HCT116 (cell line): ENCODE results near the gene ENOX1.

Source experiments
- ATF3 ChIP-seq: IDR thresholded peaks from 2 replicates; pipeline ENCODE4 v1.6.1; 2012
- CTCF ChIP-seq, 3 experiments: fragments of 200-600 bp in 1 of 3; sonication (generic) in 1 of 3; IDR thresholded peaks in 2 of 3; conservative IDR thresholded peaks in 1 of 3; 2 replicates each; pipeline ENCODE4 v1.5.1; 2012 to 2017; ENCODE audit warnings: low read depth in 2 of 3, low read length in 2 of 3, antibody characterized with exemption in 1 of 3, borderline replicate concordance in 1 of 3, control low read depth in 1 of 3, mild to moderate bottlenecking in 1 of 3, mixed read lengths in 1 of 3, mixed run types in 1 of 3, moderate library complexity in 1 of 3; ENCODE audit not compliant: insufficient read depth in 1 of 3
- EZH2 ChIP-seq: fragments of 200-600 bp; sonication (generic); IDR thresholded peaks from 2 replicates; pipeline ENCODE4 v1.6.1; 2017; ENCODE audit warnings: antibody characterized with exemption, mixed run types
- POLR2A ChIP-seq: IDR thresholded peaks from 2 replicates; pipeline ENCODE4 v1.7.0; 2011; ENCODE audit warnings: borderline replicate concordance; ENCODE audit not compliant: insufficient read depth, insufficient read length; ENCODE audit errors: extremely low read depth
- POLR2AphosphoS5 ChIP-seq: IDR thresholded peaks from 2 replicates; pipeline ENCODE4 v1.6.1; 2011; ENCODE audit warnings: mild to moderate bottlenecking, low read depth, low read length, moderate library complexity
- REST ChIP-seq: IDR thresholded peaks from 2 replicates; pipeline ENCODE4 v1.6.1; 2012; ENCODE audit warnings: low read depth
- YY1 ChIP-seq: IDR thresholded peaks from 2 replicates; pipeline ENCODE4 v1.6.1; 2011; ENCODE audit warnings: low read length, low read depth, moderate library complexity, mild to moderate bottlenecking; ENCODE audit not compliant: insufficient replicate concordance; ENCODE audit errors: extremely low read depth
- ZFX ChIP-seq: fragments of 450-650 bp; IDR thresholded peaks from 2 replicates; pipeline ENCODE4 v1.6.1; 2017
- ZNF274 ChIP-seq: fragments of 200-500 bp; sonication (Bioruptor generic); IDR thresholded peaks from 2 replicates; pipeline ENCODE4 v1.6.1; 2014; ENCODE audit warnings: mild to moderate bottlenecking, low read depth, low read length, inconsistent platforms

GRCh38 chr13:43475140-43475539, 311.6 kb downstream of the ENOX1 start:
- TF ChIP-seq POLR2AphosphoS5: no peak
- TF ChIP-seq POLR2A: no peak
- no peak for TF ChIP-seq CTCF (IDR thresholded peaks at IDR 0.05 in 2 of 3, conservative IDR thresholded peaks at IDR 0.05 in 1 of 3; ENCODE audit: borderline replicate concordance in 1 of 3, insufficient read depth in 1 of 3, low read depth in 2 of 3, low read length in 2 of 3)
- no peak for TF ChIP-seq REST
- TF ChIP-seq ZNF274: no peak
- no peak for TF ChIP-seq ZFX
- TF ChIP-seq EZH2: no peak
- no peak for TF ChIP-seq YY1
- TF ChIP-seq ATF3: no peak
